Stimulated activated CD8-positive, alpha-beta memory T cell treated with anti-CD3 and anti-CD28 coated beads, Interleukin-2, amount 100 ng/mL, for 1 hour (primary cell): ENCODE results near the gene ABCC1.
"Not testable (repeated sequence)": the region's sequence is repeated elsewhere in the genome, so short reads cannot be mapped to it uniquely, and the experiment has no call there.

Source experiments
- DNase-seq, 2 donors: peaks; one replicate each; pipeline ENCODE4 v3.0.0-alpha.2; 2020; ENCODE audit warnings: low read depth in 2 of 2

The ABCC1 gene

DNA sequence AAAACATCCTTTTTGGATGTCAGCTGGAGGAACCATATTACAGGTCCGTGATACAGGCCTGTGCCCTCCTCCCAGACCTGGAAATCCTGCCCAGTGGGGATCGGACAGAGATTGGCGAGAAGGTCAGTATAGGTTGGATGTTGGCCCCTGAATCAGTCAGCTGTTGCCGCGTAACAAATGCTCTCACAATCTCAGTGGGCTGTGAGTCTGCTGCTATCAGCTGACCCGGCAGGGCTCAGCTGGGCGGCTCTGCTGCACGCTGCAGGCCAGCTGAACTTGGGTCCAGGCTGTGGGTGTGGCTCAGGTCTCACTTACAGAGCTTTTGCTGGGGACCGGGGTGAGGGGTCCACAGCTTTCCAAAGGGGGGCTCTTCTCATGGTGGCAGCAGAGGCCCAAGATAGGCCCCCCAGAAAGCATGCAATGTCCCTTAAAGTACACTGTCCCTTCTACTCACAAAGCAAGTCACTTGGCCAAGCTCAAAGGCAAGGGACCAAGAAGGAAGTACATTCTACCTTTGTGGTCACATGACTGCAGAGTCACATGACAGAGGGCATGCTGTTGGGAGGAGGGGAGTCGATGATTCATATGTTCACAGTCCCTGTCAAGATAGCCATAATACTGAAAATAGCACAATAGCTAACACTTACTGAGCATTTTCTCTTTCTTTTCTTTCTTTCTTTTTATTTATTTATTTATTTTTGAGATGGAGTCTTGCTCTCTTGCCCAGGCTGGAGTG is 134.2 kb downstream of the ABCC1 start:
- no peak for DNase-seq

DNA sequence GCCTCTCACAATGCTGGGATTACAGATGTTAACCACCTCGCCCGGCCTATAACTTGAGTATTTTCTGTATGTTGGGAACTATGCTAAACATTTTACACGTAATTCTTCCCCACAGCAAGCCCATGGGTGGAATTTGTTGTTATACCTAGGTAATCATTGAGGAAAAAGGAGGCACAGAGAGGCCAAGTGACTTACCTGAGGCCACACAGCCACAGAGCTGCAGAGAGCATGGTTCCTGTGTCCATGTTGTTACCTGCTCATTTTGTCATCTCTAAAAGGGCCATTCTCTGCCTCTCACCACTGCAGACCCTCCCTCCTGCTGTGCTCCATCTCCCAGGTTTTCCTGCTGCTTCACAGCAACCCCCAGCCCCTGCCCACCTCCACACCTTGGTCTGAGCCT is 135.5 kb downstream of the ABCC1 start:
- no peak for DNase-seq

DNA sequence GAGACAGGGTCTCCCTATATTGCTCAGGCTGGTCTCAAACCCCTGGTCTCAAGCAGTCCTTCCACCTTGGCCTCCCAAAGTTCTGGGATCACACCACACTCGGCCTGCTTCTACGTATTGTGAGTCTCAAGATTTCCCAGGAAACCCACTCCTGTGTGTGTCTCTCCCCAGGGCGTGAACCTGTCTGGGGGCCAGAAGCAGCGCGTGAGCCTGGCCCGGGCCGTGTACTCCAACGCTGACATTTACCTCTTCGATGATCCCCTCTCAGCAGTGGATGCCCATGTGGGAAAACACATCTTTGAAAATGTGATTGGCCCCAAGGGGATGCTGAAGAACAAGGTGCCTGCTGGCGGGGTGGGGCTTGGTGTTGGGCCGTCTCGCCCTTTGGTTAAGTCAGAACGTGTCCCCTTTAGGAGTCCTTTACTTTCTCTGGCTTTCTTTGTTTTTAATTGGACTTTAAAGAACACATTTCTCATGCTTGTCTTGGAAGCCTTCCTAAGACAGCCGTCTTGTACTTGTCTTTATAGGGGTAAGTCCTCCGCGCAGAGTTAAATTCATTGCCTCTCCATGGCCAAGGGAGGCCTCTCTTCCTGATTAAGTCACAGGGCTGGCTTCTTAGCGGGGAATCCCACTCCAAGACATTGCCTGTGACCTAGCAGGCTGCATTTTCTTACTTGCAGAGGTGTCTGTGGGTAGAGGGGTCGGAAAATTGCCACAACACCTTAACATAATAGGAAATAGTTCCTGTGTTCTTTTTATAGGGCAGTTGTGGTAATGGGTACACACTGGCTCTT is 137.4 kb downstream of the ABCC1 start:
- no peak for DNase-seq

DNA sequence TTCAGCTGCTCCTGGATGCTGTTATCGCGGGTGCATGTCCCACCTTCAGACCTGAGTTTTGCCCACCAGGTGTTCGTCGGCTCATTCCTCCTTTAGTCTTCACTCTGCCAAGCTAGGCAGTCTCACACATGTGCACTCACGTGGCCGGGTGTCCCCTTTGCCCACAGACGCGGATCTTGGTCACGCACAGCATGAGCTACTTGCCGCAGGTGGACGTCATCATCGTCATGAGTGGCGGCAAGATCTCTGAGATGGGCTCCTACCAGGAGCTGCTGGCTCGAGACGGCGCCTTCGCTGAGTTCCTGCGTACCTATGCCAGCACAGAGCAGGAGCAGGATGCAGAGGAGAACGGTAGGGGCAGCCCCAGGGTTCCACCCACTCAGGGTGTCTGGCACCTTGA is 140.8 kb downstream of the ABCC1 start:
- DNase-seq: no peak

DNA sequence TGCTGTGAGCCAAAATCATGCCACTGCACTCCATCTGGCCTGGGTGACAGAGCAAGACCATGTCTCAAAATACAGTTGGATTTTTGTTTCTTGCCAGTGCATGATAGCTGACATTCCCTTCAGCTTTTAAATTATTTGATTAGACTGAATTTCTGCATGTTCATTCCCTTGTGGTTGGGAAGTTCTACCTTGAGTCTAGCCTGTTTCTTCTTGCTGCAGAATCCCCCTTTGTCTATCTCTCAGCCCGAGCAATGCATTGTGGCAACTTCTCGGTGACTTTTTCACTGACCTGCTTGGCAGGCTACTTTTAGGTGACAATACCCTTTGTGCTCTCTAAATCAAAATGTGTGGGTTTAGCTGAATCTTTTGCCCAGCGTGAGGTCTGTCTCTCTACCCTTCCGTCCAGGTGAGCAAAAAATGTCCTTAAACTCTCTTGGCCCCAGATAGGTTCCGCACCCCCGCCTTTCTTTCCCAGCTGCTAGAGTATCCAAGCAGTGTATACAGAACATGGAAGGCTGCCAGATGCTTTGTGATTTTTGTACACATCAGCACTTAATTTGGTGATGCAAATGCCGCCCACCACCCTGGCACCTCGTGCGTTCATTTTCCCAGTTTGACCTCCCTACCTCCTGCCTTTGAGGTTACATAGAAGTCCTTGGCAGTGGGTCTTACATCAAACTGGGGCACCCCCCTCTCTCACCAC is 143.7 kb downstream of the ABCC1 start:
- DNase-seq: no peak

DNA sequence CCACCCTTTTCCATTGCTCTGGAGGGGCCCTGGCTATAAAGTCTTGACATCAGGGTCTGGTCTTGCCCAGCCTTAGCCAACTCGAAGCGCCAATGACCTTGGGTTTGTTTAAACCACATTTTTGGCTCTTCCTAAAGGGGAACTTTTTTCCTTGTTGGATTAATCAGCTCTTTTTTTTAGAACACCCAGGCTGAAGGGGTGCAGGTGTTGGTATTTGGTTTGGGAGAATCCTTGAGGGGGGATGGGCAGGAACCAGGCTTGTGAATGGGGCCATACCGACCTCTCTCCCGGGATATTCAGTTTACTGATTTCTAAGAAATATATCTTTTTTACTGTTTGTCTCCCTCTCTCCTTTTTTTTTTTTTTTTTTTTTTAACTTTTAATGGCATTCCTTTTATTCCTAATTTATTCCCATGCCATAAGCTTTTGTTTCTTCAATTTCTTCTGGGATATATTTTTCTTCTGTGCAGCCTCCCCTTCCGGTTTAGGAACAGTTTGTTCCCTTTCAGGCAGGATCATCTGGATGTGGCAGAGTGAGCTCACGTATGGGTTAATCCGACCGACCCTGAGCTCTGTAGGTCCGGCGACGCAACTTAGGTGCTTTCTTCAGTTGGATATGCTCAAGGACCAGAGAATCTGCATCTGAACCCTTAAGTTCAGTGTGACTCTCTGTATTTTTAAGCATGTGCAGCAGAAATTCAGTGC is 144.4 kb downstream of the ABCC1 start:
- no peak for DNase-seq

DNA sequence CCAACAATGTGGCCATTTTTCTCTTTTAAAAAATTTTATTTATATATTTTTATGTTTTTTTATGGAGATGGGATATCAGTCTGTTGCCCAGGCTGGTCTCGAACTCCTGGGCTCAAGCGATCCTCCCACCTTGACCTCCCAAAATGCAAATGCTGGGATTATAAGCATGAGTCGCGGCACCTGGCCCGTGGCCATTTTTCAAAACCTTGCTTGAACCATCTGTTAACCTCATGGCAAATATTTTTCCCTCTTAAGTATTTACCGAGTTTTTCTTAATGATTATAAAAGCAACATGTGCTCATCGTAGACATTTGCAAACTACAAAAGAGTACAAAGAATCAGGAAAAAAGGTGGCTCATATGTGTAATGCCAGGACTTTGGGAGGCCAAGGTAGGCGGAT is 146.2 kb downstream of the ABCC1 start:
- DNase-seq: no peak

DNA sequence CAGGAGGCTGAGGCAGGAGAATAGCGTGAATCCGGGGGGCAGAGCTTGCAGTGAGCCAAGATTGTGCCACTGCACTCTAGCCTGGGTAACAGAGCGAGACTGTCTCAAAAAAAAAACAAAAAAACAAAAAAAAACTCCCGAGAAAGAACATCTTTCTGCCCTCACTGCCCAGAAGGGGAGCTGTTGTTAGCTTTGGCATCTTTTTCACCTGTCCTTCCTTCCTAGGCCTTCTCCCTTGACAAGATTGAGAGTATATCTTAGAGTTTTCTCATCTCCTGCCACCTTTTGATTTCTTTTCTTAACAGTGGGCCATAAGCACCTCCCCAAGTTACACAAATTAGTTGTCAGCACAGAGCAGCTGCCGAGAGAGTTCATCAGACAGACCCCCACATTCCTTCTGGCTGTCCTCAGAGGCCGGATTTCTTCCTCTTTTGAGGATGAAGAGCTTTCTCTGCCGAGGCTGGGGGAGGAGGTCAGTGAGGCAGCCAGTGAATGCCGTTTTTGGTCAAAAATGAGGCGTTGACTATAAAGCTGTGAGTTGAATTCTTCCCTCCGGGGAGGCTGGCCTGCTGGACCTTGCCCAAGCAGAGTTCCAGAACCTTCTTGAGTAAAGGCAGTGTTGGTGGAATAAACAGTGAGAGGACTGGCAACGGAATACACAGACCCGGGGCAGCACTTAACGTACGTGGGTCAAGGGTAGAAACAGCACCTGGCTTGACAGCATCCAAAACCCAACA is 146.9 kb downstream of the ABCC1 start:
- DNase-seq: no peak

DNA sequence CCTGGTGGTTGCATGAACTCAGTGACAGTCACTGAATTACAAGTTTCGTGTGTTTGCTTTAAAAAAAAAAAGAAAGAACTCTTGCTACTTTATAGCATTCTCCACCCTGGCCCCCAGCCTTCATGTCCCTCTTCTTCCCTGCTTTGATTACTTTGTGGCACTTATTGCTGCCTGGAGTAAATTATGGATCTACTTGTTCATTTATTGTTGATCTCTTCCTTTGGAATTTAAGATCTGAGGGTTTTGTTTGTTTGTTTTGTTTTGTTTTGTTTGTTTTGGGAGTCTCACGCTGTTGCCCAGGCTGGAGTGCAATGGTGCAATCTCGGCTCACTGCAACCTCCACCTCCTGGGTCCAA is 147.4 kb downstream of the ABCC1 start:
- DNase-seq: no peak

DNA sequence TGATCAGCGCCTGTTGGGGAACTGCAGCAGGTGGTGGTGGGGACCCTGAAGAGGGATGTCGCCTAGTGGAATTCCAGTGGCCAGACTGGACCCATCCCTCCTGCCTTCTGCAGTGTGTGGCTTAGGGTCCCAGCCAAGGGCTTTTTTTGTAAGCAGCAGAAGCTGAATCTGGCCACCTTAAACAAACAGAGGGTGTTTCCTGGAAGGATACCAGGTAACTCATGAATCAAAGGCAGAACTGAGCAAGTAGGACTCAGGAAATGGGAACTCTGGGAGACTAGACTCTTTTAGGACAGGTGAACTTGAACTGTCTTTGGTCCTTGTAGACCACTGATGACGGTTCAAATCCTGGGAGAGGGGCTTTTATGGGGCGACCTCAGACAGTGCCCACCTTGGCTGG is 149.9 kb downstream of the ABCC1 start:
- DNase-seq: no peak

DNA sequence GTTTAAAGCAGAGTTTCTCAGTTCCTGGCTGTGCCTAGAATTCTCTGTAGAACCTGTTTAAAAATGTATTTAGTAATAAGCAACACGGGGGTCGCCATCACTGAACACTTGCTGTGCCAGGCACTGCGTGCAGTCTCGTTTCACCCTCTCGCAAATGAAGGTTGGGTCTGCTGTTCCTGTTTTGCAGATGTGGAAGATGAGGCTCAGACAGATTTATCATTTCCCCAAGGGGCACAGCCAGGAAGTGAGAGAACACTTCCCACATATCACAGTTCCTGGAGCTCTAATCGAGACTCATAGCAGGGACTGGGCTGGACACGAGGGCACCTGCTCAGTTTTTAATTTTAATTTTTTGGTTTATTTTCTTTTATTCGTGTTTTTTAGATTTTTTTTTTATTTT is 151.2 kb downstream of the ABCC1 start:
- DNase-seq: no peak

DNA sequence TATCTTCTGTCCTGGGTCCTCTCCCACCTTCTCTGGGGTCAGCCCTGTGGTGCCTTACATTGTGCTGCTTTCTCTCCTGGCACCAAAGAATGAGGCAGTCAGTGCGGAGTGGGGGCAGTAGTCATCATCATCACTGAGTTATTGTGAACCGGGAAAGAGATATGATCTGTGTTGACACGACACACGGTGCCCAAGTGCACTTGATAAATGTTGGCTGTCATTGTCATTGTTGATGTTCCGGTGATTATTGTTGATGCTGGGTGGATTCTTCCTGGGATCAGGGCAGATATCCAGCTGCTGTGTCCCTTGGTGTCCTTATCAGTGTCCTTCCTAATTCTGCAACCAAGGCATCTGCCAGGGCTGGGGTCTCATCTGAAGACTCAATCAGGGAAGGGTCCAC is 152.2 kb downstream of the ABCC1 start:
- DNase-seq: no peak

DNA sequence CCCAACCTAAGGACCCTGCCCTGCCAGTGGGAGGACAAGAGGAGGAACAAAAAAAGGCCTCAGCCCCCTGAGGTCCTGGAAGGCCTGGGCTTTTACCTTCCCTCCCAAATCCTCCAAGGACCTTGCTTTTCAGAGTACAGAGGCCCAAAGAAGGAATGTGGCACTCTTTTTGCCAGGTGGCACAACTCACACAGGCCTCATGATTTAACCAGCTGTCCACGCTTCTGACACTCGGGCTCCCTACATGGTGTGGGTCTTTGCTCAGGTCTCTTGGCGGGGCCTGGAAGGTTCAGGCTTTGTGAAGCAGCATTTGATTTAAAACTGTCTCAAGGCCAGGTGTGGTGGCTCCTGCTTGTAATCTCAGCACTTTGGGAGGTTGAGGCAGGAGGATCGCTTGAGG is 153.3 kb downstream of the ABCC1 start:
- no peak for DNase-seq

DNA sequence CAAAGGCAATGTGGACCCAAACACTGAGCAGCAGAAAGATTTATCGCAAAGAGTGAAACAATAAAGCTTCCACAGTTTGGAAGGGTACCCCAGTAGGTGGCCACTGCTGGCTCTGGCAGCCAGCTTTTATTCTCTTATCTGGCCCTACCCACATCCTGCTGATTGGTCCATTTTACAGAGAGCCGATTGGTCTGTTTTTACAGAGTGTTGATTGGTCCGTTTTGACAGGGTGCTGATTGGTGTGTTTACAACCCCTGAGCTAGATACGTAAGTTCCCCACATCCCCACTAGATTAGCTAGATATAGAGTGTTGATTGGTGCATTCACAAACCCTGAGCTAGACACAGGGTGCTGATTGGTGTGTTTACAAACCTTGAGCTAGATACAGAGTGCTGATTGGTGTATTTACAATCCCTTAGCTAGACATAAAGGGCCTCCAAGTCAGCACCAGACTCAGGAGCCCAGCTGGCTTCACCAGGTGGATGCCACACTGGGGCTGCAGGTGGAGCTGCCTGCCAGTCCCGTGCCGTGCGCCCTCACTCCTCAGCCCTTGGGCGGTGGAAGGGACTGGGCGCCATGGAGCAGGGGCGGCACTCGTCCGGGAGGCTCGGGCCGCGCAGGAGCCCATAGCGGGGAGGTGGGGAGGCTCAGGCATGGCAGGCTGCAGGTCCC is 154.9 kb downstream of the ABCC1 start:
- not testable (repeated sequence) for DNase-seq

DNA sequence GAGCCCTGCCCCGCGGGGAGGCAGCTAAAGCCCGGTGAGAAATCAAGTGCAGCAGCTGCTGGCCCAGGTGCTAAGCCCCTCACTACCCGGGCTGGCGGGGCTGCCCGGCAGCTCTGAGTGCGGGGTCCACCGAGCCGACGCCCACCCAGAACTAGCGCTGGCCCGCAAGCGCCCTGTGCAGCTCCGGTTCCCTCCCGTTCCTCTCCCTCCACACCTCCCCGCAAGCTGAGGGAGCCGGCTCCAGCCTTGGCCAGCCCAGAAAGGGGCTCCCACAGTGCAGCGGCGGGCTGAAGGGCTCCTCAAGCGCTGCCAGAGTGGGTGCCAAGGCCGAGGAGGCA is 155.4 kb downstream of the ABCC1 start:
- not testable (repeated sequence) for DNase-seq

DNA sequence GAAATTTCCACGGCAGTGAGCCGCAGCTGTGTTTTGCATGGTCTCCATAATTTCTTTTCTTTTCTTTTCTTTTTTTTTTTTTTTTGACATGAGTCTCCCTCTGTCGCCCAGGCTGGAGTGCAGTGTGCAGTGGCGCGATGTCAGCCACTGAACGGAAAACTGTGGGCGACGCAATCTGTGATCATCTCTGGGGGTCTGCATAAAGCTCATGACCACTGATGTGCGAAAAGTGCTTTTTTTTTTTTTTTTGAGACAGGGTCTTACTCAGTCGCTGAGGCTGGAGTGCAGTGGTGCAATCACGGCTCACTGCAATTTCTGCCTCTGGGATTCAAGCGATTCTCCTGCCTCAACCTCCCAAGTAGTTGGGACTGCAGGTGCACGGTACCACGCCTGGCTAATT is 156.2 kb downstream of the ABCC1 start:
- DNase-seq: no peak

DNA sequence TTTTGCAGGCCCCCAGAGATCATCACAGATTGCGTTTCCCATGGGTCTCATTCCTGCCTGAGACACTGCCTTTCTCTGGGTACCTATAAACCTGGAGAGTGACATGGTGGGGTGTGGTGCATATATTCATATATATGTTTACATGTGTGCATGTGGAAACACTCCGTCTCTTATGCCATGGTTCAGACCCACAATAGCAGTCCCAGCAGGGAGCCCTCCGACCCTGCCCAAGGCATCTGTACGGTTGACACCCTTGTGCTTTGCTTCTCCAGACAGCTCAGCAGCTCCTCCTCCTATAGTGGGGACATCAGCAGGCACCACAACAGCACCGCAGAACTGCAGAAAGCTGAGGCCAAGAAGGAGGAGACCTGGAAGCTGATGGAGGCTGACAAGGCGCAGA is 157.1 kb downstream of the ABCC1 start:
- no peak for DNase-seq

DNA sequence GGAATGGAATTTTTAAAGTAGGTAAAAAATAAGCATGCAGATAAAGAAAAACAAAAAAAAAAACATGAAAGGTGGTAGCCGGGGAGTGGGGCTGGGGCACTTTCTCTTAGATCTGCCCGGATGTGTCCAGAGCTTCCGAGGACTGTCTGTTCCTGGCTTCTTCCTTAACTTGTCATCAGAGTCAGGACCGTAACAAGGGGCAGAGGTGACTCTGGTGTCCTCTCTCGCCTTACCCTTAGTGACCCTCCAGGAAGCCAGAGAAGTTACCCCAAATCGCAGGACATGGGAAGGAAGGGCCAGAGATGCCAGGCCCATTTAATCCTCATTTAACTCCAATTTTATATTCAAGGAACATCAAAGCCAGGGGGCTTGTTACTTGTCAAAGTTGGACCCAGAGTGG is 158.4 kb downstream of the ABCC1 start:
- DNase-seq: no peak

DNA sequence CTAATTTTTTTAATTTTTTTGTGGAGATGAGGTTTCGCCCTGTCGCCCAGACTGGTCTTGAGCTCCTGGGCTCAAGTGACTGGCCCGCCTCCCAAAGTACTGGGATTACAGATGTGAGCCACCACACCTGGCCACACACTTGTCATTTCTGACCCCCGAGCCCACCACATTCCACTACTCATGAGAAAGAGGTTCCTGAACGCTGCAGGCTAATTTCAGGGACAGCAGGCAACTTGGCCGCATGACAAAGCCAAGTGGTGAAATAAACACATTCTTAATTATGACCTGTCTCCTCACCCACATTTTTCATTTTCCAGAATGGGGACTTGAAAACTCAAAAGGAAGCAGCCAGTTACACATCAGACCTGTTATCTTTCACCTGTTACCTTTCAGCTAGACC is 159.3 kb downstream of the ABCC1 start:
- no peak for DNase-seq

DNA sequence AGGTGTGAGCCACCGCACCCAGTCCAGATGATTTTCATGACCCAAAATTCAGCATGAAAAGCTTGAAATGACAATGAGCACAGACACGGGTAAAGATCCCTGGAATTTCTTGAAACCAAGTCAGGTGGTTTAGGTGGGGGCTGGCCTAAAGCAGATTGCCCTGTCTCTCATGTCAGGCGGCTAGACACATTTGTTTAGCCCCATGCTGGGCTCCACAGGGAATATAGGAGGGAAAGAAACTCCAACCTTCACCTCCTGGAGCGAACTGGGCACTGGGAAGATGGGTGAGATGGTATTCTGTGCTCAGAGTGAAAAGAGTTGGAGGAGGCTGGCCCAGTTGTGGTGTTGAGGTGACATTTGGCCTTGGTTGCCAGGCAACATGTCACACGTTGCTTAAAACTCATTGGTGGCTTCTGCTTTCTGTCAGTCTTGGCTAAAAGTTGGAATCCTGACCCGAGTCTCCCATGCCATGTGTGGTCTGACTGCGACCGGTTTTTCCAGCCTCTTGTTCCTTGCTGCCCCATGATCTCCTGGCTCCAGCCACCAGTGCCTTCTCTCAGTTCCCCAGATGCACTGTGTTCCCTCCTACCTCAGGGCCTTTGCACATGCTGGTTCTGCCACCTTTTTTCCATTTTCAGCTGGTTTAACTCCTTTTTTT is 160.2 kb downstream of the ABCC1 start:
- DNase-seq: no peak

DNA sequence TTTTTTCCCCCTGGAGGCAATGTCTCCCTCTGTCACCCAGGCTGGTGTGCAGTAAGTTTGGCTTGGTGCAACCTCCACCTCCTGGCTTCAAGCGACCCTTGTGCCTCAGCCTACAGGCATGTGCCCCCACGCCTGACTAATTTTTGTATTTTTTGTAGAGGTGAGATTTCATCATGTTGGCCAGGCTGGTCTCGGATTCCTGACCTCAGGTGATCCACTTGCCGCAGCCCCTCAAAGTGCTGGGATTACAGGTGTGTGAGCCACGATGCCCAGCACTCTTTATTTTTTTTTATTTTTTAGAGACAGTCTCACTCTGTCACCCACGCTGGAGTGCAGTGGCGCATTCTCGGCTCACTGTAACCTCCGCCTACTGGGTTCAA is 160.7 kb downstream of the ABCC1 start:
- no peak for DNase-seq
